A549 (cell line): Measurements from ENCODE around the gene KCNK15.

ENCODE experiments used
- CHD2 ChIP-seq: fragments of 150-350 bp; IDR thresholded peaks from 2 replicates; pipeline ENCODE4 v1.6.1; 2014; ENCODE audit warnings: low read length; ENCODE audit not compliant: partially characterized antibody
- CTCF ChIP-seq: fragments of >200 bp; sonication (Bioruptor Twin); formaldehyde crosslinking; IDR thresholded peaks from 3 replicates; pipeline ENCODE4 v1.5.1; 2016
- ELK1 ChIP-seq: fragments of 150-350 bp; IDR thresholded peaks from 2 replicates; pipeline ENCODE4 v1.6.1; 2014; ENCODE audit warnings: low read depth, mild to moderate bottlenecking, low read length
- EP300 ChIP-seq, 2 experiments: fragments of >200 bp; sonication (Bioruptor Twin); formaldehyde crosslinking; IDR thresholded peaks; 2 replicates in 1 of 2; 3 replicates in 1 of 2; pipeline ENCODE4 v1.6.1; 2016 to 2017
- ESRRA ChIP-seq: fragments of 150-350 bp; IDR thresholded peaks from 2 replicates; pipeline ENCODE4 v1.6.1; 2014; ENCODE audit warnings: mild to moderate bottlenecking, low read length, borderline replicate concordance
- FOXS1 ChIP-seq: fragments of 250-450 bp; sonication (Bioruptor Pico); IDR thresholded peaks from 2 replicates; pipeline ENCODE4 v1.5.0; 2020; ENCODE audit warnings: mild to moderate bottlenecking, moderate library complexity
- MAX ChIP-seq: IDR thresholded peaks from 2 replicates; pipeline ENCODE4 v1.6.1; 2012
- MAZ ChIP-seq: fragments of 150-350 bp; IDR thresholded peaks from 2 replicates; pipeline ENCODE4 v1.6.1; 2014; ENCODE audit warnings: antibody characterized with exemption, low read depth, low read length, borderline replicate concordance
- MYC ChIP-seq: IDR thresholded peaks from 2 replicates; pipeline ENCODE4 v1.6.1; 2012; ENCODE audit warnings: mild to moderate bottlenecking, inconsistent platforms, low read length, improper control_type of control experiment, borderline replicate concordance
- RCOR1 ChIP-seq: fragments of 150-350 bp; IDR thresholded peaks from 2 replicates; pipeline ENCODE4 v1.6.1; 2014; ENCODE audit warnings: antibody characterized with exemption, low read length, low read depth
- SMC3 ChIP-seq: fragments of >200 bp; sonication (Bioruptor Twin); formaldehyde crosslinking; IDR thresholded peaks from 3 replicates; pipeline ENCODE4 v1.6.1; 2018; ENCODE audit warnings: inconsistent platforms
- TP53 ChIP-seq: fragments of 250-450 bp; sonication (Bioruptor Pico); IDR thresholded peaks from 2 replicates; pipeline ENCODE4 v1.5.0; 2021; ENCODE audit warnings: mild to moderate bottlenecking, moderate library complexity
- USF2 ChIP-seq: fragments of 450-650 bp; IDR thresholded peaks from 2 replicates; pipeline ENCODE4 v1.6.1; 2014; ENCODE audit warnings: antibody characterized with exemption

GRCh38 chr20:44734938-44735337, 10.7 kb upstream of the KCNK15 start:
- TF ChIP-seq USF2 (no peak), RCOR1 (no peak), CTCF (no peak), MYC (no peak), MAZ (no peak), EP300 (IDR thresholded peaks at IDR 0.05) (no peak), FOXS1 (CRISPR knock-in tag) (no peak), TP53 (CRISPR knock-in tag) (no peak), ESRRA (no peak), MAX (no peak), ELK1 (no peak), SMC3 (no peak), CHD2 (no peak)
